Measurements from ENCODE around the gene CYP8B1. TPM values are rescaled to one million over a fixed set of nuclear protein-coding genes. Genes with fewer than 3 reads are reported as not detected.

Gene CYP8B1
- total and polyA plus RNA-seq, 3 donors from 2014 or later: not detected

DNA sequence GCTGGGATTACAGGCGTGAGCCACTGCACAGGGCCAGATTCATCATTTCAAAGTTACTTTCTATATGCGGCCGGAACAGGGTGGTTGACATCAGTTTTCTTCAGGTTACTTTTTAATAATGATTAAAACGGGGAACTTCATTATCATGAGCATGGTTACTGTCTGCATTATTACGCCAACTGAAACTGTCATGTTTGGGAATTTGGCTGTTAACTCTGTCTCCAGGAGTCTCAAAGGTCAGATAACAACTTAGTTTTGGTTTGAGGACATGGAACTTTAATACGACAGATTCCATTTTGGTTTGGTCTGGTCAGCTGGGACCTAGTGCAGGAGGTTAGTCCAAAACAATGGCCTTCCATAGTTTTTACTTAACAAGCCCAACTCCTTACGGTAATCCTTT, 8.5 kb downstream of the CYP8B1 start:
- no peak for TF ChIP-seq CTCF (IDR thresholded peaks at IDR 0.05)
- no peak for TF ChIP-seq POLR2A (IDR thresholded peaks at IDR 0.05)

GRCh38 chr3:42865256-42865655, 10.4 kb downstream of the CYP8B1 start:
- Histone ChIP-seq H3K27me3 (no peaks in the 10 kb centered on the region), H3K4me1 (no peaks in the 10 kb centered on the region), H3K9me3 (no peaks in the 10 kb centered on the region), H3K36me3 (ENCODE audit: low read depth, missing control alignments) (no peaks in the 10 kb centered on the region), H3K27ac (no peak overlapping the region), H3K4me3 (no peak overlapping the region)
- 79 to 84% methylated on average over 8 of the region's 8 CpGs for WGBS, 2 donors
- no peak for DNase-seq
- intact Hi-C loops (cut with DNase I; ENCODE audit: low total_unique reads): no loop called here
- TF ChIP-seq CTCF (IDR thresholded peaks at IDR 0.05): no peak
- no peak for TF ChIP-seq POLR2A (IDR thresholded peaks at IDR 0.05)

More for the DNA sequence above, 8.5 kb downstream of the CYP8B1 start:
- Histone ChIP-seq H3K4me1 (peaks cover 7% of the 10 kb centered on the region), H3K4me3 (no peak overlapping the region), H3K9me3 (no peaks in the 10 kb centered on the region), H3K36me3 (ENCODE audit: low read depth, missing control alignments) (no peaks in the 10 kb centered on the region), H3K27me3 (no peaks in the 10 kb centered on the region), H3K27ac (no peak overlapping the region)
- DNase-seq: no peak
- WGBS, 2 donors: 94 to 98% methylated on average over 7 of the region's 7 CpGs
- intact Hi-C loops (cut with DNase I; ENCODE audit: low total_unique reads): no loop called here

DNA sequence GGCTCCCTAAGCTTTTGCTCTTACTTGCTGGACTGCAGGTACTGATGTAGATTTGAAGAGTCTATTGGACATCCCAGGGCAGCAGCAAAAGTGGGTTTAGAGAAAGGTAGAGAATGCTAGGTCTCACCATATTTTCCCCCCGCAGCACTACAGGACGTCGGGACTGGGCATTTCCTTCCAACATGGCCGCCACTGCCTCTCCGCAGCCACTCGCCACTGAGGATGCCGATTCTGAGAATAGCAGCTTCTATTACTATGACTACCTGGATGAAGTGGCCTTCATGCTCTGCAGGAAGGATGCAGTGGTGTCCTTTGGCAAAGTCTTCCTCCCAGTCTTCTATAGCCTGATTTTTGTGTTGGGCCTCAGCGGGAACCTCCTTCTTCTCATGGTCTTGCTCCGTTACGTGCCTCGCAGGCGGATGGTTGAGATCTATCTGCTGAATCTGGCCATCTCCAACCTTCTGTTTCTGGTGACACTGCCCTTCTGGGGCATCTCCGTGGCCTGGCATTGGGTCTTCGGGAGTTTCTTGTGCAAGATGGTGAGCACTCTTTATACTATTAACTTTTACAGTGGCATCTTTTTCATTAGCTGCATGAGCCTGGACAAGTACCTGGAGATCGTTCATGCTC, 11.2 kb downstream of the CYP8B1 start:
- intact Hi-C loops (cut with DNase I; ENCODE audit: low total_unique reads): no loop called here
- no peak for DNase-seq
- no peaks in the 10 kb centered on the region for H3K9me3 ChIP-seq
- TF ChIP-seq CTCF (IDR thresholded peaks at IDR 0.05): no peak
- no peak for TF ChIP-seq POLR2A (IDR thresholded peaks at IDR 0.05)
- WGBS, 2 donors: 71 to 77% methylated on average over 15 of the region's 15 CpGs
- no peaks in the 10 kb centered on the region for H3K36me3 ChIP-seq (ENCODE audit: low read depth, missing control alignments)
- H3K4me1 ChIP-seq: no peaks in the 10 kb centered on the region
- H3K4me3 ChIP-seq: peak overlapping the region in 1 of 2 donors; percentile 15
- H3K27ac ChIP-seq: no peak overlapping the region
- no peaks in the 10 kb centered on the region for H3K27me3 ChIP-seq

- no peaks in the 10 kb centered on the region for H3K36me3 ChIP-seq (ENCODE audit: low read depth, missing control alignments)
- no peak for TF ChIP-seq CTCF (IDR thresholded peaks at IDR 0.05)
- TF ChIP-seq POLR2A (IDR thresholded peaks at IDR 0.05): no peak
- H3K27me3 ChIP-seq: no peaks in the 10 kb centered on the region
- H3K9me3 ChIP-seq: no peaks in the 10 kb centered on the region
- 90 to 93% methylated on average over 3 of the region's 3 CpGs for WGBS, 2 donors
- intact Hi-C loops (cut with DNase I; ENCODE audit: low total_unique reads): no loop called here
- H3K27ac ChIP-seq: no peak overlapping the region
- H3K4me1 ChIP-seq: peaks cover 10% of the 10 kb centered on the region
- DNase-seq: no peak
- no peak overlapping the region for H3K4me3 ChIP-seq
These were observed 19.1 kb downstream of the CYP8B1 start for GRCh38 chr3:42856544-42856943.
